ENCODE measurements around the gene ZNF33B. TPM values are rescaled to one million over a fixed set of nuclear protein-coding genes. Genes with fewer than 3 reads are reported as not detected.

Gene ZNF33B
- total RNA-seq, 2 experiments from 2014 or later: 12.6 to 19.9 TPM

DNA sequence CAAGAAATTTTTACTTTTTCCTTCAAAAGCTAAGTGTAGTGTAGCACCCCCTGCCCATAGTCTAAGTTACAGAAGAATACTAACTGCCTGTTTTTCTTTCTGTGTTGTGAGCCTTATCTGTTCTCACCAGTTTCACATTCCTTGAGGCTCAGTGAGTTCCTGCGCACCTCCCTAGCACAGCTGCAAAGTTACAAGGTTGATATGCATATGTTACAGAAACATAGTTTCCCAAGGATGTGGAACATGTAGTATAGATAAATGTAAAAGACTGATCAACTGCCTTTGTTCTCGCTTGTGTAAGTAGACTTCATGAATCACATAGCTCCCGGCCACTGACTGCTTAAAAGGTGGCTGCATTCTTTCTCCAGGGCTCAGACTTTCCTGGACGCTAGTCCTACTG lies 6.7 kb upstream of the ZNF33B start:
- TF ChIP-seq EZH2phosphoT487 (IDR thresholded peaks at IDR 0.05; ENCODE audit: borderline replicate concordance, low read depth, low read length): no peak
- intact Hi-C loops (cut with micrococcal nuclease; ENCODE audit: unreplicated experiment): no loop called here
- H3K79me2 ChIP-seq (ENCODE audit: insufficient read depth, low read depth, low read length): no peaks in the 10 kb centered on the region
- ChIA-PET POLR2A (interaction anchor here (0.5 kb wide), 1 partner anchor 47 kb away, joined by 6 read pairs; no protein-coding TSS in a partner anchor), CTCF (ENCODE audit: unreplicated experiment) (no interaction called here)
- H3K4me3 ChIP-seq (ENCODE audit: low read depth, low read length, poor library complexity, severe bottlenecking): no peak overlapping the region
- no peaks in the 10 kb centered on the region for H3K9me2 ChIP-seq (ENCODE audit: insufficient read depth, low read length)
- H4K20me1 ChIP-seq (ENCODE audit: insufficient read depth, low read length): no peaks in the 10 kb centered on the region
- DNase-seq (ENCODE audit: low spot score): no peak
- H3K4me1 ChIP-seq (ENCODE audit: insufficient read depth, low read length, poor library complexity, severe bottlenecking): no peaks in the 10 kb centered on the region
- H3K9me3 ChIP-seq (ENCODE audit: low read length): no peaks in the 10 kb centered on the region
- H3K36me3 ChIP-seq (ENCODE audit: insufficient read depth, low read length): no peaks in the 10 kb centered on the region
- no peak overlapping the region for H3K27ac ChIP-seq (ENCODE audit: low read depth, low read length, poor library complexity, severe bottlenecking)
- BruUV-seq (replicated peaks): no TSS peak
- H2AFZ ChIP-seq (ENCODE audit: low read length): no peak overlapping the region
- H3K4me2 ChIP-seq (ENCODE audit: low read length): no peak overlapping the region

DNA sequence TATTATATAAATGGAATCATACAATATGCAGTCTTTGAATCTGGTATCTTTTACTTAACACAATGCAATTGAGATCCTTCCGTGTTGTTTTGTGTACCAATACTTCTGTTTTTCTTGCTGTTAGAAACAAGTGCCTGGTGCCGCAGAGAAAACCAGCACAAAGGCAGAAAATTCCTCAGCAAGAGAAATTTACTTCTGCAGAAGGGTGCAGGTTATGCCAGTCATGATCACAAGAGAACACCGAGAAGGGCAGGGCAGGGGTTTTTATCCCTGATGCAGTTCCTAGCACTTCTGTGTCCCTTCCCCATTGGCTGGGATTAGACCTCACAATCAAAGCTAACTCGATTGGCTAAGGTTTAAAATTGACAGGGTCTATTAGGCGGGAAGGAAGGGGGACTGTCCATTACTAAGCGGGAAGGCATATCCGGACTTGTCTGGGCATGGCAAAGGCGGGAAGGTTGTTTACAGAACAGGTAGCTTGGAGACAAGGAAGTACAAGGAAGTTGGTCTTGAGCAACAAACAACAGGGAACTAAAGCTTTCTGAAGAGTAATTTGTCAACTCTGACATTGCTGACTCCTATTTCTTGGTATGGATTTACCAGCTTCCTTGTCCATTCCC lies 2.4 kb upstream of the ZNF33B start:
- POLR2A ChIA-PET: interaction anchor here (0.5 kb wide), 1 partner anchor 882 kb away, joined by 3 read pairs; no protein-coding TSS in a partner anchor

DNA sequence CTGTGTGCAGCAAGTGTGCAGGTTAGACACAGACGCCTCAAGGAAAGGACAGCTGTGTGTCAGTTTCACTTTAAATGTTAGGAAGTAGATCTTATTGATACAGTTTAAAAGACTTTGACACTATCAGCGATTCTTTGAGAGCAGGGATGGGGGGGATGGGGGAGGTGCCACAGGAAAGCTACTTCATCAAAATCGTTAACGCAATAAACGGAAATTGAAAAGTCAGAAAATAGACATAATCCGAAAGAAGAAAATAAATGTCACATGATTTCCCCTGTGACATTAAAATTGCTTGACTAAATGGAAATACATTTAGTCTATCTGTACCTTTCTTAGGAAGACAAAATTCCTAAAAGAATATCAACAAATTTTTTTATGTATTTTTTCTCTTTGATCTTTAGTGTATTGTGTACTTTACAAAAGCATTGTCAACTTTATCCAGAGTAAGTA lies 476 bp upstream of the ZNF33B start:
- H3K4me1 ChIP-seq (ENCODE audit: insufficient read depth, low read length, poor library complexity, severe bottlenecking): peaks cover 20% of the 10 kb centered on the region
- no peak for DNase-seq (ENCODE audit: low spot score)
- CTCF ChIA-PET (ENCODE audit: unreplicated experiment): no interaction called here
- H3K9me2 ChIP-seq (ENCODE audit: insufficient read depth, low read length): no peaks in the 10 kb centered on the region
- H3K79me2 ChIP-seq (ENCODE audit: insufficient read depth, low read depth, low read length): peaks cover 26% of the 10 kb centered on the region
- H3K27ac ChIP-seq (ENCODE audit: low read depth, low read length, poor library complexity, severe bottlenecking): peak overlapping the region; percentile 86
- H3K4me3 ChIP-seq (ENCODE audit: low read depth, low read length, poor library complexity, severe bottlenecking): peak overlapping the region; percentile 76
- POLR2A ChIA-PET: interaction anchor here (0.5 to 1.3 kb wide), 3 partner anchors 9 to 482 kb away, joined by 3 to 4 read pairs (median 4); no protein-coding TSS in a partner anchor
- TF ChIP-seq, protein P1, sequence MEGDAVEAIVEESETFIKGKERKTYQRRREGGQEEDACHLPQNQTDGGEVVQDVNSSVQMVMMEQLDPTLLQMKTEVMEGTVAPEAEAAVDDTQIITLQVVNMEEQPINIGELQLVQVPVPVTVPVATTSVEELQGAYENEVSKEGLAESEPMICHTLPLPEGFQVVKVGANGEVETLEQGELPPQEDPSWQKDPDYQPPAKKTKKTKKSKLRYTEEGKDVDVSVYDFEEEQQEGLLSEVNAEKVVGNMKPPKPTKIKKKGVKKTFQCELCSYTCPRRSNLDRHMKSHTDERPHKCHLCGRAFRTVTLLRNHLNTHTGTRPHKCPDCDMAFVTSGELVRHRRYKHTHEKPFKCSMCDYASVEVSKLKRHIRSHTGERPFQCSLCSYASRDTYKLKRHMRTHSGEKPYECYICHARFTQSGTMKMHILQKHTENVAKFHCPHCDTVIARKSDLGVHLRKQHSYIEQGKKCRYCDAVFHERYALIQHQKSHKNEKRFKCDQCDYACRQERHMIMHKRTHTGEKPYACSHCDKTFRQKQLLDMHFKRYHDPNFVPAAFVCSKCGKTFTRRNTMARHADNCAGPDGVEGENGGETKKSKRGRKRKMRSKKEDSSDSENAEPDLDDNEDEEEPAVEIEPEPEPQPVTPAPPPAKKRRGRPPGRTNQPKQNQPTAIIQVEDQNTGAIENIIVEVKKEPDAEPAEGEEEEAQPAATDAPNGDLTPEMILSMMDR (conservative IDR thresholded peaks at IDR 0.05; ENCODE audit: low read length): no peak
- TF ChIP-seq EZH2phosphoT487 (IDR thresholded peaks at IDR 0.05; ENCODE audit: borderline replicate concordance, low read depth, low read length): no peak
- H3K4me2 ChIP-seq (ENCODE audit: low read length): peak overlapping the region; percentile 86
- peak overlapping the region; percentile 96 for H2AFZ ChIP-seq (ENCODE audit: low read length)
- BruUV-seq (replicated peaks): no TSS peak
- peaks cover 21% of the 10 kb centered on the region for H3K36me3 ChIP-seq (ENCODE audit: insufficient read depth, low read length)
- no peaks in the 10 kb centered on the region for H3K9me3 ChIP-seq (ENCODE audit: low read length)
- H4K20me1 ChIP-seq (ENCODE audit: insufficient read depth, low read length): no peaks in the 10 kb centered on the region
- intact Hi-C loops (cut with micrococcal nuclease; ENCODE audit: unreplicated experiment): loop anchor here (1.0 to 10.0 kb wide), 3 partner anchors 87 to 496 kb away; partner anchors contain the start of genes BMS1 and CSGALNACT2

More for the DNA sequence above, 2.4 kb upstream of the ZNF33B start:
- Histone ChIP-seq H3K4me3 (ENCODE audit: low read depth, low read length, poor library complexity, severe bottlenecking) (no peak overlapping the region), H3K79me2 (ENCODE audit: insufficient read depth, low read depth, low read length) (peaks cover 19% of the 10 kb centered on the region), H4K20me1 (ENCODE audit: insufficient read depth, low read length) (no peaks in the 10 kb centered on the region), H3K36me3 (ENCODE audit: insufficient read depth, low read length) (peaks cover 6% of the 10 kb centered on the region; the same call in 1 of the 2 replicates), H3K9me3 (ENCODE audit: low read length) (no peaks in the 10 kb centered on the region), H3K27ac (ENCODE audit: low read depth, low read length, poor library complexity, severe bottlenecking) (no peak overlapping the region), H2AFZ (ENCODE audit: low read length) (no peak overlapping the region), H3K4me2 (ENCODE audit: low read length) (no peak overlapping the region), H3K9me2 (ENCODE audit: insufficient read depth, low read length) (no peaks in the 10 kb centered on the region), H3K4me1 (ENCODE audit: insufficient read depth, low read length, poor library complexity, severe bottlenecking) (peaks cover 20% of the 10 kb centered on the region)
- intact Hi-C loops (cut with micrococcal nuclease; ENCODE audit: unreplicated experiment): no loop called here
- DNase-seq (ENCODE audit: low spot score): no peak
- CTCF ChIA-PET (ENCODE audit: unreplicated experiment): no interaction called here
- BruUV-seq (replicated peaks): no TSS peak
- no peak for TF ChIP-seq EZH2phosphoT487 (IDR thresholded peaks at IDR 0.05; ENCODE audit: borderline replicate concordance, low read depth, low read length)
- TF ChIP-seq, protein P1 (conservative IDR thresholded peaks at IDR 0.05; ENCODE audit: low read length): no peak

All from OCI-LY7 (cell line).